GM10266 (cell line): Measurements from ENCODE around the gene BAIAP2.

Source experiments
- DNase-seq: peaks from one replicate; pipeline ENCODE4 v3.0.0; 2012; ENCODE audit errors: extremely low spot score
- CTCF ChIP-seq: IDR thresholded peaks from 2 replicates; pipeline ENCODE4 v1.5.1; 2012; ENCODE audit warnings: mild to moderate bottlenecking, low read depth; ENCODE audit not compliant: control insufficient read depth, insufficient read depth; ENCODE audit errors: missing control alignments

BAIAP2 gene

GRCh38 chr17:81131486-81132196 lies 96.7 kb downstream of the BAIAP2 start:
- no peak for TF ChIP-seq CTCF
- no peak for DNase-seq

GRCh38 chr17:81132197-81132540 lies 97.2 kb downstream of the BAIAP2 start:
- no peak for TF ChIP-seq CTCF
- DNase-seq, result no peak

GRCh38 chr17:81132770-81133723 lies 98.1 kb downstream of the BAIAP2 start:
- DNase-seq, result no peak
- no peak for TF ChIP-seq CTCF

- DNase-seq, result no peak
- no peak for TF ChIP-seq CTCF
Observed at GRCh38 chr17:81134064-81134781, 99.3 kb downstream of the BAIAP2 start.

- no peak for TF ChIP-seq CTCF
- no peak for DNase-seq
Observed at GRCh38 chr17:81135505-81136278, 100.7 kb downstream of the BAIAP2 start.

GRCh38 chr17:81136366-81136765 lies 101.4 kb downstream of the BAIAP2 start:
- no peak for DNase-seq
- no peak for TF ChIP-seq CTCF
